H1 (cell line): ENCODE measurements around the gene CEND1. TPM values are rescaled to one million over a fixed set of nuclear protein-coding genes. Genes with fewer than 3 reads are reported as not detected.
A peak's percentile ranks its signal among the peaks of the same experiment; 100 is the strongest.

Experiments used
- CTCF ChIA-PET: fragments of 300-600 bp; sonication (Branson Sonifier 250); formaldehyde crosslinking; loops from one replicate; lab custom pipeline; 2021; ENCODE audit not compliant: partially characterized antibody; lab: Charles Lee
- POLR2A ChIA-PET: fragments of 300-600 bp; sonication (Branson Sonifier 250); formaldehyde crosslinking; loops from one replicate; lab custom pipeline; 2021; ENCODE audit warnings: inconsistent platforms; ENCODE audit not compliant: partially characterized antibody; lab: Charles Lee
- DNase-seq, 2 experiments: peaks; one replicate each; pipeline versions ENCODE4 v3.0.0 to v3.0.0-alpha.2; 2010 to 2022; ENCODE audit warnings: low spot score in 2 of 2, low read depth in 1 of 2, mixed read lengths in 1 of 2
- FAIRE-seq: peaks from 2 replicates; lab custom pipeline; 2011; peaks lifted over from hg19 to GRCh38; lab: Jason Lieb, UNC
- H2AFZ ChIP-seq: 2 replicates; pipeline ENCODE4 v1.8.1; 2012; ENCODE audit warnings: low read length, inconsistent platforms
- H2AK5ac ChIP-seq: 2 replicates; pipeline ENCODE4 v1.6.1; 2013; ENCODE audit warnings: low read depth, low read length
- H2BK120ac ChIP-seq: replicated peaks from 2 replicates; pipeline ENCODE3; 2013; ENCODE audit warnings: low read depth, low read length, inconsistent platforms
- H2BK12ac ChIP-seq: 2 replicates; pipeline ENCODE4 v1.6.1; 2013; ENCODE audit warnings: low read depth, low read length
- H2BK15ac ChIP-seq: 2 replicates; pipeline ENCODE4 v1.6.1; 2013; ENCODE audit warnings: low read length
- H2BK20ac ChIP-seq: 2 replicates; pipeline ENCODE4 v1.6.1; 2013; ENCODE audit warnings: low read length
- H2BK5ac ChIP-seq: 2 replicates; pipeline ENCODE4 v1.6.1; 2013; ENCODE audit warnings: low read depth, low read length
- H3K14ac ChIP-seq: 2 replicates; pipeline ENCODE4 v1.6.1; 2013; ENCODE audit warnings: inconsistent platforms; ENCODE audit not compliant: insufficient read length
- H3K18ac ChIP-seq: 2 replicates; pipeline ENCODE4 v1.6.1; 2013; ENCODE audit warnings: low read length; ENCODE audit errors: extremely low read depth
- H3K23ac ChIP-seq: 2 replicates; pipeline ENCODE4 v1.6.1; 2013; ENCODE audit warnings: inconsistent platforms; ENCODE audit not compliant: insufficient read length
- H3K23me2 ChIP-seq: 2 replicates; pipeline ENCODE4 v1.6.1; 2013; ENCODE audit warnings: low read depth, low read length
- H3K27ac ChIP-seq: 2 replicates; pipeline ENCODE4 v1.6.1; 2011; ENCODE audit warnings: low read depth, low read length, inconsistent platforms
- H3K27me3 ChIP-seq, 4 experiments: replicated peaks in 1 of 4; 1 replicate in 1 of 4; 2 replicates in 3 of 4; pipeline versions ENCODE4 v1.6.1 to v1.8.1; 2011 to 2013; ENCODE audit warnings: low read length in 3 of 4, mild to moderate bottlenecking in 3 of 4, inconsistent platforms in 2 of 4, mixed read lengths in 2 of 4, moderate library complexity in 1 of 4; ENCODE audit not compliant: control insufficient read depth in 3 of 4, insufficient read depth in 3 of 4; ENCODE audit errors: extremely low read depth in 1 of 4
- H3K36me3 ChIP-seq, 4 experiments: 2 replicates each; pipeline versions ENCODE4 v1.6.1 to v1.8.1; 2011 to 2013; ENCODE audit warnings: mild to moderate bottlenecking in 4 of 4, low read length in 3 of 4, moderate library complexity in 2 of 4, control low read depth in 1 of 4, inconsistent platforms in 1 of 4; ENCODE audit not compliant: insufficient read depth in 4 of 4, control insufficient read depth in 2 of 4
- H3K4ac ChIP-seq: replicated peaks from 2 replicates; pipeline ENCODE3; 2013; ENCODE audit warnings: low read length, low read depth, mixed read lengths, inconsistent platforms; ENCODE audit not compliant: insufficient read length
- H3K4me1 ChIP-seq, 4 experiments: replicated peaks in 1 of 4; 1 replicate in 1 of 4; 2 replicates in 3 of 4; pipeline versions ENCODE4 v1.6.1 to v1.8.1; 2011 to 2013; ENCODE audit warnings: low read length in 3 of 4, inconsistent platforms in 2 of 4, mixed read lengths in 1 of 4; ENCODE audit not compliant: insufficient read depth in 4 of 4, control insufficient read depth in 3 of 4
- H3K4me2 ChIP-seq, 2 experiments: 2 replicates each; pipeline versions ENCODE4 v1.6.1 to v1.8.1; 2011 to 2013; ENCODE audit warnings: low read depth in 2 of 2, low read length in 2 of 2, control low read depth in 1 of 2, inconsistent platforms in 1 of 2, mild to moderate bottlenecking in 1 of 2; ENCODE audit not compliant: insufficient read depth in 1 of 2
- H3K4me3 ChIP-seq, 4 experiments: fragments of 200-600, 300-600 bp in 1 of 4; sonication (generic), shearing (Covaris generic), sonication (Bioruptor Twin) in 1 of 4; 2 replicates each; pipeline versions ENCODE4 v1.5.1 to v1.8.1; 2011 to 2016; ENCODE audit warnings: low read length in 4 of 4, low read depth in 3 of 4, control low read depth in 2 of 4, inconsistent platforms in 2 of 4, mild to moderate bottlenecking in 2 of 4, mixed read lengths in 1 of 4, moderate library complexity in 1 of 4; ENCODE audit not compliant: insufficient read depth in 2 of 4; ENCODE audit errors: extremely low read depth in 1 of 4
- H3K56ac ChIP-seq: replicated peaks from 2 replicates; pipeline ENCODE3; 2013; ENCODE audit warnings: low read depth, mild to moderate bottlenecking, mixed read lengths, low read length, inconsistent platforms; ENCODE audit not compliant: insufficient read length
- H3K79me1 ChIP-seq: 2 replicates; pipeline ENCODE4 v1.6.1; 2013; ENCODE audit warnings: low read depth, low read length, control low read depth
- H3K79me2 ChIP-seq, 2 experiments: 2 replicates each; pipeline versions ENCODE4 v1.6.1 to v1.8.1; 2012 to 2013; ENCODE audit warnings: low read length in 2 of 2, mild to moderate bottlenecking in 2 of 2, inconsistent platforms in 1 of 2; ENCODE audit not compliant: insufficient read depth in 2 of 2, control insufficient read depth in 1 of 2
- H3K9ac ChIP-seq, 4 experiments: replicated peaks in 1 of 4; 1 replicate in 1 of 4; 2 replicates in 3 of 4; pipeline versions ENCODE4 v1.6.1 to v1.8.1; 2011 to 2013; ENCODE audit warnings: low read depth in 3 of 4, low read length in 3 of 4, control low read depth in 2 of 4, mild to moderate bottlenecking in 2 of 4, moderate library complexity in 2 of 4, inconsistent platforms in 1 of 4; ENCODE audit errors: extremely low read depth in 1 of 4
- H3K9me3 ChIP-seq, 2 experiments: 2 replicates each; pipeline versions ENCODE4 v1.6.1 to v1.8.1; 2012 to 2013; ENCODE audit warnings: mild to moderate bottlenecking in 2 of 2, moderate library complexity in 2 of 2, control low read depth in 1 of 2, inconsistent platforms in 1 of 2, low read depth in 1 of 2, low read length in 1 of 2, mixed read lengths in 1 of 2; ENCODE audit not compliant: insufficient read depth in 2 of 2
- H4K20me1 ChIP-seq, 2 experiments: replicated peaks in 1 of 2; 2 replicates each; pipeline versions ENCODE3 to v1.8.1; 2011 to 2013; ENCODE audit warnings: inconsistent platforms in 2 of 2, low read length in 2 of 2, mild to moderate bottlenecking in 1 of 2; ENCODE audit not compliant: insufficient read depth in 2 of 2, control insufficient read depth in 1 of 2
- H4K5ac ChIP-seq: 2 replicates; pipeline ENCODE4 v1.6.1; 2013; ENCODE audit warnings: low read length, low read depth, mixed read lengths, inconsistent platforms; ENCODE audit not compliant: insufficient read length
- H4K8ac ChIP-seq: 2 replicates; pipeline ENCODE4 v1.8.0; 2013; ENCODE audit warnings: mild to moderate bottlenecking, moderate library complexity, low read length, inconsistent platforms; ENCODE audit not compliant: insufficient read depth; ENCODE audit errors: extremely low read depth
- H4K91ac ChIP-seq: replicated peaks from 2 replicates; pipeline ENCODE3; 2013; ENCODE audit warnings: low read length, mixed read lengths, inconsistent platforms; ENCODE audit not compliant: insufficient read length
- ASH2L ChIP-seq: fragments of 200-600, 300-600 bp; sonication (generic); IDR thresholded peaks from one replicate; pipeline ENCODE4 v1.7.1; 2017; ENCODE audit warnings: low read length
- BACH1 ChIP-seq: IDR thresholded peaks from 2 replicates; pipeline ENCODE4 v1.6.1; 2012; ENCODE audit warnings: low read length, improper control_type of control experiment
- CREB1 ChIP-seq: IDR thresholded peaks from 2 replicates; pipeline ENCODE4 v1.6.1; 2012; ENCODE audit warnings: inconsistent platforms
- EZH2 ChIP-seq: fragments of 200-600 bp; sonication (generic); IDR thresholded peaks from 2 replicates; pipeline ENCODE4 v1.7.1; 2012; ENCODE audit warnings: low read depth, mild to moderate bottlenecking, moderate library complexity, low read length, inconsistent platforms; ENCODE audit not compliant: severe bottlenecking
- KDM5A ChIP-seq: fragments of 200-600 bp; IDR thresholded peaks from 2 replicates; pipeline ENCODE4 v1.7.1; 2012; ENCODE audit warnings: mild to moderate bottlenecking, low read length, inconsistent platforms, mixed read lengths
- MAX ChIP-seq: IDR thresholded peaks from 2 replicates; pipeline ENCODE4 v1.6.1; 2012; ENCODE audit warnings: inconsistent platforms
- NRF1 ChIP-seq: IDR thresholded peaks from 2 replicates; pipeline ENCODE4 v1.6.1; 2011; ENCODE audit warnings: mild to moderate bottlenecking, low read depth, low read length, improper control_type of control experiment
- RAD21 ChIP-seq, 2 experiments: IDR thresholded peaks in 1 of 2; conservative IDR thresholded peaks in 1 of 2; 2 replicates each; pipeline ENCODE4 v1.6.1; 2011; ENCODE audit warnings: low read depth in 2 of 2, low read length in 2 of 2, improper control_type of control experiment in 1 of 2, inconsistent platforms in 1 of 2, mild to moderate bottlenecking in 1 of 2, moderate library complexity in 1 of 2
- RNF2 ChIP-seq: fragments of 200-900, 300-1000 bp; sonication (generic); IDR thresholded peaks from 2 replicates; pipeline ENCODE4 v1.7.1; 2016; ENCODE audit warnings: borderline replicate concordance, low read depth, mild to moderate bottlenecking, antibody characterized with exemption, low read length; ENCODE audit not compliant: poor library complexity, severe bottlenecking; ENCODE audit errors: missing control alignments
- WGBS, 2 experiments: shearing (Covaris generic) in 1 of 2; methylation state at CpG; one replicate each; pipeline versions ENCODE4 v1.1.6 to v1.1.7; 2013 to 2015; ENCODE audit warnings: low lambda C conversion rate in 2 of 2, mixed read lengths in 2 of 2, inconsistent platforms in 1 of 2, low coverage in 1 of 2, missing lambda C conversion rate in 1 of 2; ENCODE audit not compliant: insufficient replicate concordance in 2 of 2, insufficient coverage in 1 of 2, insufficient read length in 1 of 2; ENCODE audit errors: extremely low coverage in 1 of 2, missing lambda C conversion rate in 1 of 2; 5-methylcytosine and 5-hydroxymethylcytosine counted together
- polyA plus RNA-seq, 7 experiments: library from polyadenylated mRNA; depleted of rRNA in 3 of 7; stranded (reverse) in 5 of 7; unstranded in 2 of 7; fragments of >200 nt in 5 of 7; fragments of 200-250 nt in 2 of 7; gene quantifications; 1 replicate in 5 of 7; 2 replicates in 1 of 7; 4 replicates in 1 of 7; pipeline versions ENCODE4 v1.2.1 to v1.2.3, GENCODE V29; 2011 to 2013; ENCODE audit warnings: missing spikeins in 2 of 7, mixed read lengths in 2 of 7
- total RNA-seq: library from RNA; stranded (reverse); fragmentation: NEBNext Ultra II Directional; extraction: Animal tissue kit (Norgen Biotek cat#: 25700); gene quantifications from 2 replicates; pipeline ENCODE4 v1.2.1, GENCODE V29; 2021

The CEND1 gene
- total and polyA plus RNA-seq, 2 of the 8 experiments (the other 6 are each of a cell fraction or from before 2014, with no cell fraction given): 0.82 to 5.0 TPM

GRCh38 chr11:745428-745827 is 44.5 kb downstream of the CEND1 start:
- ChIA-PET POLR2A (interaction anchor here (1.2 to 32.3 kb wide), 6 partner anchors 8 to 49 kb away, joined by 3 to 636 read pairs (median 15); partner anchors contain the start of gene GATD1), CTCF (interaction anchor here (0.6 to 26.9 kb wide), 4 partner anchors 14 to 92 kb away, joined by 3 to 395 read pairs (median 54); no protein-coding TSS in a partner anchor)
- Histone ChIP-seq H3K79me1 (peaks cover 8% of the 10 kb centered on the region), H3K18ac (peak overlapping the region; percentile 96; the same call in 1 of the 2 replicates), H3K4me2 (no peak overlapping the region; a peak in 1 of 4 replicates), H3K9ac (no peak overlapping the region), H4K5ac (no peak overlapping the region), H3K56ac (no peak overlapping the region), H2BK20ac (0 out of 2 replicates have a peak overlapping the region, but pooled peaks have one; percentile 32), H3K27me3 (no peaks in the 10 kb centered on the region), H3K79me2 (peaks cover 24 to 31% of the 10 kb centered on the region in 2 experiments), H3K9me3 (no peaks in the 10 kb centered on the region), H2BK12ac (no peak overlapping the region), H2BK120ac (no peak overlapping the region), H3K14ac (no peak overlapping the region), H3K23me2 (peaks cover 5% of the 10 kb centered on the region; the same call in 1 of the 2 replicates), H4K20me1 (peaks cover 7 to 15% of the 10 kb centered on the region in 2 experiments), H2BK15ac (no peak overlapping the region), H4K91ac (no peak overlapping the region), H2BK5ac (no peak overlapping the region), H2AK5ac (no peak overlapping the region), H3K4me1 (peaks cover 0 to 15% (median 4%) of the 10 kb centered on the region in 4 experiments; a peak in 5 of 7 replicates), H3K23ac (no peak overlapping the region)
- 88% methylated on average over 1 of the region's 1 CpG; no CpG with 5 or more reads in 1 of the 2 experiments for WGBS, 2 experiments
- no peak for FAIRE-seq
- no peak for DNase-seq
- TF ChIP-seq ASH2L (no peak), NRF1 (no peak), RNF2 (no peak), CREB1 (no peak), KDM5A (no peak), BACH1 (no peak), MAX (no peak), RAD21 (IDR thresholded peaks at IDR 0.05 in 1 of 2, conservative IDR thresholded peaks at IDR 0.05 in 1 of 2; ENCODE audit: low read depth in 2 of 2, low read length in 2 of 2) (no peak), EZH2 (no peak)
- TF ChIP-seq, all 59 proteins: peak for 0
- Histone ChIP-seq H3K36me3 (no peaks in the 10 kb centered on the region), H4K8ac (no peak overlapping the region), H2AFZ (no peak overlapping the region), H3K27ac (no peak overlapping the region), H3K4ac (no peak overlapping the region), H3K4me3 (no peak overlapping the region)
